22Rv1 (cell line): ENCODE measurements around the gene TMEM252.

Experiments
- ZFX ChIP-seq: fragments of 450-650 bp; IDR thresholded peaks from 2 replicates; pipeline ENCODE4 v1.6.1; 2017; ENCODE audit warnings: antibody characterized with exemption, borderline replicate concordance
- TF ChIP-seq, protein P1 (sequence below): fragments of 450-650 bp; IDR thresholded peaks from 2 replicates; pipeline ENCODE4 v1.5.1; 2017; ENCODE audit warnings: mild to moderate bottlenecking

DNA sequence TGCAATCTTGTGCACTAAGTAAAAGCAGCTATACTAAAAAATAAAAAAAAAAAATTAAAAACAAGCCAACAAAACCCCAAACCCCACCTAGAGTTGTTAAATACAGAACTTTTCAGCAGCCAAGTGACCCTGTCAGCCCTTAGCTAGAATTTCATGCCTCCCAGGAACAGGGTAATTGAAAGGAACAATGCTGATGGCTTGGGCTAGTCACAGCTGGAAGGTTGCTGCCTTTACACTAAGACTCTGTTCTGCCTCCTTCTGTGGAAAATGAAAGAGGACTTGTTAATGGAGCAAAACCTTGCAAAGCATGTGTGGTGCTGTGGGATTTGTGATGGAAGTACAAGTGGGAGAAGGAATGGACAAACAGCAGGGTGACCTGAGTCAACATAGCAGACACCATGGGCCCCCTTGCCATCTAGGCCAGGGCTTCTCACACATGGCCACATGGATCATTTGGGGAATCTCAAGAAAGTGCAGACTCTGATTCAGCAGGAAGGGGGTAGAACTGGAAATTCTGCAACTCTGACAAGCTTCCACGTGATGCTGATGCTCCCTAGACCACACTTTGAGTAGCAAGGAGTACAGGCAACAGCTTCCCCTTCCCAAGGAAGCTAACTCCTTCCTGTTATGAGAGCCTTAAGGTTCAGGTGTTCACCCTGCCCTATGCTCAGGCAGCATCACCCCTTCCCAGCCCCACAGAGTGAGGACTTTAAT is 14.9 kb upstream of the TMEM252 start:
- TF ChIP-seq, protein P1, sequence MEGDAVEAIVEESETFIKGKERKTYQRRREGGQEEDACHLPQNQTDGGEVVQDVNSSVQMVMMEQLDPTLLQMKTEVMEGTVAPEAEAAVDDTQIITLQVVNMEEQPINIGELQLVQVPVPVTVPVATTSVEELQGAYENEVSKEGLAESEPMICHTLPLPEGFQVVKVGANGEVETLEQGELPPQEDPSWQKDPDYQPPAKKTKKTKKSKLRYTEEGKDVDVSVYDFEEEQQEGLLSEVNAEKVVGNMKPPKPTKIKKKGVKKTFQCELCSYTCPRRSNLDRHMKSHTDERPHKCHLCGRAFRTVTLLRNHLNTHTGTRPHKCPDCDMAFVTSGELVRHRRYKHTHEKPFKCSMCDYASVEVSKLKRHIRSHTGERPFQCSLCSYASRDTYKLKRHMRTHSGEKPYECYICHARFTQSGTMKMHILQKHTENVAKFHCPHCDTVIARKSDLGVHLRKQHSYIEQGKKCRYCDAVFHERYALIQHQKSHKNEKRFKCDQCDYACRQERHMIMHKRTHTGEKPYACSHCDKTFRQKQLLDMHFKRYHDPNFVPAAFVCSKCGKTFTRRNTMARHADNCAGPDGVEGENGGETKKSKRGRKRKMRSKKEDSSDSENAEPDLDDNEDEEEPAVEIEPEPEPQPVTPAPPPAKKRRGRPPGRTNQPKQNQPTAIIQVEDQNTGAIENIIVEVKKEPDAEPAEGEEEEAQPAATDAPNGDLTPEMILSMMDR, result no peak
- TF ChIP-seq ZFX, result no peak
